Neural progenitor cell (in vitro differentiated cells): ENCODE data around the gene ARMH3.

Source experiments
- EZH2 ChIP-seq: fragments of 200-600 bp; sonication (generic); IDR thresholded peaks from 2 replicates; pipeline ENCODE4 v1.6.1; 2017; ENCODE audit warnings: antibody characterized with exemption, mild to moderate bottlenecking, moderate library complexity
- EZH2phosphoT487 ChIP-seq: fragments of 200-600 bp; sonication (generic); IDR thresholded peaks from 2 replicates; pipeline ENCODE4 v1.6.1; 2017; ENCODE audit warnings: antibody characterized with exemption

- TF ChIP-seq EZH2phosphoT487: no peak
- TF ChIP-seq EZH2: no peak
Observed at GRCh38 chr10:102065561-102066398, 9.8 kb upstream of the ARMH3 start.
